HG03521 (cell line): ENCODE measurements around the gene IGFBP1.

Source experiments
- ATAC-seq: cut with Tn5 transposase; IDR thresholded peaks from one replicate; pipeline ENCODE4 v1.9.1; 2021; ENCODE audit warnings: mild to moderate bottlenecking, moderate library complexity; ENCODE audit not compliant: unreplicated experiment

IGFBP1 gene

GRCh38 chr7:45901566-45901965, 13.3 kb downstream of the IGFBP1 start:
- no peak for ATAC-seq

GRCh38 chr7:45902820-45903219, 14.5 kb downstream of the IGFBP1 start:
- no peak for ATAC-seq

GRCh38 chr7:45909561-45909960, 21.3 kb downstream of the IGFBP1 start:
- no peak for ATAC-seq

GRCh38 chr7:45910855-45911254, 22.6 kb downstream of the IGFBP1 start:
- no peak for ATAC-seq

GRCh38 chr7:45911311-45911710, 23.0 kb downstream of the IGFBP1 start:
- ATAC-seq = no peak

GRCh38 chr7:45912972-45913371, 24.7 kb downstream of the IGFBP1 start:
- ATAC-seq = no peak

- no peak for ATAC-seq
These were observed 26.6 kb downstream of the IGFBP1 start for GRCh38 chr7:45914911-45915310.

- no peak for ATAC-seq
These were observed 27.3 kb downstream of the IGFBP1 start for GRCh38 chr7:45915606-45916005.

GRCh38 chr7:45917064-45917463, 28.8 kb downstream of the IGFBP1 start:
- no peak for ATAC-seq

- ATAC-seq = no peak
These were observed 29.4 kb downstream of the IGFBP1 start for GRCh38 chr7:45917658-45918057.

- ATAC-seq = no peak
These were observed 30.3 kb downstream of the IGFBP1 start for GRCh38 chr7:45918556-45918955.

GRCh38 chr7:45919231-45919784, 31.0 kb downstream of the IGFBP1 start:
- ATAC-seq = no peak

GRCh38 chr7:45919993-45920459, 31.7 kb downstream of the IGFBP1 start:
- no peak for ATAC-seq

GRCh38 chr7:45920502-45921380, 32.5 kb downstream of the IGFBP1 start, which contains the start of gene IGFBP3:
TSS of gene IGFBP3 (minus strand) at chr7:45921272. CDS start at chr7:45921140, 132 bp downstream.
- no peak for ATAC-seq

GRCh38 chr7:45921381-45921698, 33.1 kb downstream of the IGFBP1 start:
- ATAC-seq = no peak

GRCh38 chr7:45921699-45922519, 33.6 kb downstream of the IGFBP1 start:
- ATAC-seq = no peak

GRCh38 chr7:45922810-45923209, 34.5 kb downstream of the IGFBP1 start:
- ATAC-seq = no peak

- ATAC-seq = no peak
These were observed 35.0 kb downstream of the IGFBP1 start for GRCh38 chr7:45923290-45923689.

GRCh38 chr7:45923818-45924217, 35.5 kb downstream of the IGFBP1 start:
- no peak for ATAC-seq

- no peak for ATAC-seq
These were observed 36.0 kb downstream of the IGFBP1 start for GRCh38 chr7:45924283-45924682.

GRCh38 chr7:45927721-45928120, 39.4 kb downstream of the IGFBP1 start:
- no peak for ATAC-seq

GRCh38 chr7:45930967-45931366, 42.7 kb downstream of the IGFBP1 start:
- no peak for ATAC-seq
